Activated CD4-positive, alpha-beta T cell treated with anti-CD3 and anti-CD28 coated beads for 36 hours (primary cell): ENCODE measurements around the gene SLC12A3. TPM values are rescaled to one million over a fixed set of nuclear protein-coding genes. Genes with fewer than 3 reads are reported as not detected.

Experiments used
- ATAC-seq: fragments of 200-7000 bp; cut with Tn5 transposase; one replicate; pipeline ENCODE4 v1.10.0; 2021; ENCODE audit warnings: mild to moderate bottlenecking, moderate library complexity
- CTCF ChIA-PET: fragments of 350-600 bp; sonication (Branson Sonifier 250); formaldehyde crosslinking; loops from one replicate; lab custom pipeline; 2021; ENCODE audit warnings: antibody characterized with exemption; lab: Charles Lee
- POLR2A ChIA-PET: fragments of 350-600 bp; sonication (Branson Sonifier 250); formaldehyde crosslinking; loops from one replicate; lab custom pipeline; 2021; ENCODE audit warnings: antibody characterized with exemption, inconsistent platforms; lab: Charles Lee
- DNase-seq: peaks from one replicate; pipeline ENCODE4 v3.0.0-alpha.2; 2020
- H3K27ac Mint-ChIP-seq: one replicate; pipeline ENCODE4 v1.8.0; 2021; ENCODE audit warnings: mixed read lengths
- H3K27me3 Mint-ChIP-seq: one replicate; pipeline ENCODE4 v1.8.0; 2021; ENCODE audit warnings: mixed read lengths
- H3K36me3 Mint-ChIP-seq: one replicate; pipeline ENCODE4 v1.8.0; 2021; ENCODE audit warnings: low read depth, mixed read lengths
- H3K4me1 Mint-ChIP-seq: one replicate; pipeline ENCODE4 v1.8.0; 2021; ENCODE audit warnings: mixed read lengths
- H3K4me3 Mint-ChIP-seq: one replicate; pipeline ENCODE4 v1.8.0; 2021; ENCODE audit warnings: mild to moderate bottlenecking, moderate library complexity, mixed read lengths
- H3K9me3 Mint-ChIP-seq: one replicate; pipeline ENCODE4 v1.8.0; 2021; ENCODE audit warnings: low read depth, mixed read lengths
- intact Hi-C, 2 experiments: fragments of 100-400 bp; cut with DNase I in 1 of 2; cut with micrococcal nuclease in 1 of 2; formaldehyde crosslinking; loops; one replicate each; pipeline versions ENCODE4 v1.14.2 to v1.15.1; 2022 to 2024; cut with DNase I, micrococcal nuclease
- total RNA-seq, 2 experiments: library from RNA; stranded (reverse); gene quantifications; one replicate each; pipeline ENCODE4 v1.2.3, GENCODE V29; 2021

Gene SLC12A3
- total RNA-seq, 2 experiments from 2014 or later: not detected

DNA sequence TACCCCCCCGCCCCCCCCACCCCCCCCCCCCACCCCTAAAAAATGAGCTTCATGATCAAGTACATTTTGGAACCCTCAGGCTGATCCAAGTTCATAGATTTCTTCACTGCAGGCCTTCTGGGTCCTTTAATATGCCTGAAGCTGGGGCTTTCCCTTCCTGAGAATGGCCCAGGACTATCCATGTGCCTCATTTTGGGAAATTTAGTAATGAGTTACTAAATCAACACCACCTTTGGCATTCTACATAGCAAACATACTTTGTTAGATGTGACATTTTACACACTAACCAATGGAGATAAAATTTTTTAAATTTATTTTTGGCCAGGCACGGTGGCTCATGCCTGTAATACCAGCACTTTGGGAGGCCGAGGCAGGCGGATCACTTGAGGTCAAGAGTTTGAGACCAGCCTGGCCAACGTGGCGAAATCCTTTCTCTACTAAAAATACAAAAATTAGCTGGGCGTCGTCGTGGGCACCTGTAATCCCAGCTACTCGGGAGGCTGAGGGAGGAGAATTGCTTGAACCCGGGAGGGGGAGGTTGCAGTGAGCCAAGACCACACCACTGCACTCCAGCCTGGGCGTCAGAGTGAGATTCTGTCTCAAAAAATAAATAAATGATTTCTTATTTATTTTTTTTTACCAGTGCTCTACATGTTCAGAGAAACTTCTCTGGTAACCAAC, 81.0 kb downstream of the SLC12A3 start:
- DNase-seq: peak; percentile 1
- no peak overlapping the region for H3K4me3 Mint-ChIP-seq
- H3K36me3 Mint-ChIP-seq: peaks cover 49% of the 10 kb centered on the region
- H3K9me3 Mint-ChIP-seq: no peaks in the 10 kb centered on the region
- H3K27ac Mint-ChIP-seq: no peak overlapping the region
- intact Hi-C loops: loop anchor here (1.0 to 5.0 kb wide), 5 partner anchors 14 to 214 kb away; partner anchors contain the start of genes HERPUD1 (in 1 of the 2), NLRC5 (in 1 of the 2) and NUP93 (in 1 of the 2)
- peaks cover 58% of the 10 kb centered on the region for H3K4me1 Mint-ChIP-seq
- ChIA-PET POLR2A (interaction anchor here (0.7 to 3.2 kb wide), 8 partner anchors 9 to 240 kb away, joined by 3 to 27 read pairs (median 7); partner anchors contain the start of genes NLRC5, PSME3IP1 and RSPRY1), CTCF (interaction anchor here (0.9 to 3.3 kb wide), 8 partner anchors 11 to 96 kb away, joined by 3 to 22 read pairs (median 4); partner anchors contain the start of gene HERPUD1)
- ATAC-seq: no peak
- H3K27me3 Mint-ChIP-seq: no peaks in the 10 kb centered on the region

DNA sequence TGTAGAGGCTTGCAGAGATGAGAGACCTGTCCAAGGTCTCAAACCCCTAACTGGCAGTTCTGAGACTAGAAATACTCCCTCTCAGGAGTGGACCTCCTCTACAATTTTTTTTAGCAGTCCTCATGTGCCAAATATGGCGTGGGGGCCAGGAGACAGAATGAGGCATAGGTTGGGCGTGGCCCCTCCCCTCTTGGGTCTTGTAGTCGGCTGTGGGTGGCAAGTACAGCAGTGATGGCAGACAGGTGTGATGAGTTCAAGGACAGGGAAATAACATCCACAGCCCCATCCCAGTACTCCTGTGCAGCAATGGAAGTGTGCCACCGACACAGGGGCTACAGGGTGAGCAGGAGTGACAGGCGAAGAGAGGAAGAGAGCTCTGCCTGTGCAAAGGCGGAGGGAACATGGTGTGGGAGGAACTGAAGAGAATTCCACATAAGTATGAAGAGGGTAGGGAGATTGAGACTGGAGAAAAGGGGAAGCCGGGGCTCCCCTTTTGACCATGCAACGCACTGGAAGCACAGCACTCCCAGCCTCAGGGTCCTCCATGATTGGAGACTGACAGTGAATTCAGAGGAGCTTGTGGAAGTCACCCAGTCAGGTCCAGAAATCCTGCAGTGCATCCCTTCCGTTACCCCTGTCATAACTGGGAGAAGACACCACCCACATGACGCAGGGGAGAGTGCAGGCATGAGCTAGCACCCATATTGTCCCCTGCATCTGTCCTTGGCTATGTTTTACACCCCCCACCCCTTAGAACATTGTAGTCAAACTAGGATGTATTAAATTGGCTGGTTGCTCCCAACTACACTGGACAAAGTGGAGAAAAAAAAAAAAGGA, 82.0 kb downstream of the SLC12A3 start:
- intact Hi-C loops: loop anchor here in 1 of 2 experiments (5.0 kb wide), 1 partner anchor 215 kb away; the partner anchor contains the start of gene NUP93
- CTCF ChIA-PET: interaction anchor here (0.7 to 1.0 kb wide), 3 partner anchors 17 to 99 kb away, joined by 3 to 4 read pairs (median 3); no protein-coding TSS in a partner anchor
- Mint-ChIP-seq H3K4me3 (no peak overlapping the region), H3K27ac (peak overlapping the region; percentile 65), H3K9me3 (no peaks in the 10 kb centered on the region), H3K36me3 (peaks cover 41% of the 10 kb centered on the region), H3K27me3 (no peaks in the 10 kb centered on the region), H3K4me1 (peaks cover 57% of the 10 kb centered on the region)
- peak; percentile 36 for DNase-seq
- no peak for ATAC-seq
- POLR2A ChIA-PET: interaction anchor here (0.9 kb wide), 1 partner anchor 267 kb away, joined by 3 read pairs; no protein-coding TSS in a partner anchor

DNA sequence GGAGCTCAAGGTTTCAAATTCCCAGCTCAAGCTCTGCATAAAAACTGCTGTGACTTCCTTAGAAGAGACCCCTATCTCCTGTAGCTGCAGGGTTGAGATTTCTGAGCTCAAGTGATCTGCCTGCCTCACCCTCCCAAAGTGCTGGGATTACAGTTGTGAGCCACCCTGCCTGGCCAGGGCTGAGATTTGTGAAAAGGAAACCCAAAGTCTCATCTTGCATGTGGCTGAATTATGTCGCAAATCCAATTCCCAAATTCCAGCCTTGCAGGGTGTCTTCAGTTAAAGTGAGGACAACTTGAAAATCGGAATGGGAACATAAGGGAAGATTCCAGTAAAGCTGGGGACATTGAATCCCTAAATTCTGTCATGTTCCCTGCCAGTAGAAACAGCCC, 82.6 kb downstream of the SLC12A3 start:
- H3K4me3 Mint-ChIP-seq: no peak overlapping the region
- H3K9me3 Mint-ChIP-seq: no peaks in the 10 kb centered on the region
- no peaks in the 10 kb centered on the region for H3K27me3 Mint-ChIP-seq
- peak overlapping the region; percentile 14 for H3K27ac Mint-ChIP-seq
- peaks cover 51% of the 10 kb centered on the region for H3K4me1 Mint-ChIP-seq
- ChIA-PET POLR2A (interaction anchor here (0.9 kb wide), 1 partner anchor 267 kb away, joined by 3 read pairs; no protein-coding TSS in a partner anchor), CTCF (interaction anchor here (0.9 to 1.0 kb wide), 2 partner anchors 20 to 99 kb away, joined by 3 to 4 read pairs; no protein-coding TSS in a partner anchor)
- intact Hi-C loops: loop anchor here in 1 of 2 experiments (5.0 kb wide), 1 partner anchor 215 kb away; the partner anchor contains the start of gene NUP93
- ATAC-seq: no peak
- peaks cover 37% of the 10 kb centered on the region for H3K36me3 Mint-ChIP-seq
- peak; percentile 4 for DNase-seq

DNA sequence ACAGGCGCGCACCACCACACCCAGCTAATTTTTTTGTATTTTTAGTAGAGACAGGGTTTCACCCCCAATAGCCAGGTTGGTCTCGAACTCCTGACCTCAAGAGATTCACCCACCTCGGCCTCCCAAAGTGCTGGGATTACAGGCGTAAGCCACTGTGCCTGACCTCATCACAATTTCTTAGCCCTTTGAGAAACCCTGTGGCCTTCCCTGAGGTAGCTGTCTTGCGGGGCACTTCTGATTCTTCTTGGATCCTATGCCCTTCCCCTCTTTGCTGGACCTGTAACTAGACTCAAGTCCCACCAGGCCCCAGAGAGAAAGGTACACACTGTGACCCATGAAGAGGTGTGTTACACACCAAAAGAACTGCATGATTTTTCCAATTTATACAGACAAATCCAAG, 83.2 kb downstream of the SLC12A3 start:
- no peak for ATAC-seq
- ChIA-PET CTCF (no interaction called here), POLR2A (no interaction called here)
- DNase-seq: peak; percentile 2
- intact Hi-C loops: loop anchor here in 1 of 2 experiments (5.0 kb wide), 1 partner anchor 216 kb away; the partner anchor contains the start of gene NUP93
- Mint-ChIP-seq H3K9me3 (no peaks in the 10 kb centered on the region), H3K27ac (no peak overlapping the region), H3K27me3 (no peaks in the 10 kb centered on the region), H3K4me3 (no peak overlapping the region), H3K36me3 (peaks cover 30% of the 10 kb centered on the region), H3K4me1 (peaks cover 45% of the 10 kb centered on the region)

DNA sequence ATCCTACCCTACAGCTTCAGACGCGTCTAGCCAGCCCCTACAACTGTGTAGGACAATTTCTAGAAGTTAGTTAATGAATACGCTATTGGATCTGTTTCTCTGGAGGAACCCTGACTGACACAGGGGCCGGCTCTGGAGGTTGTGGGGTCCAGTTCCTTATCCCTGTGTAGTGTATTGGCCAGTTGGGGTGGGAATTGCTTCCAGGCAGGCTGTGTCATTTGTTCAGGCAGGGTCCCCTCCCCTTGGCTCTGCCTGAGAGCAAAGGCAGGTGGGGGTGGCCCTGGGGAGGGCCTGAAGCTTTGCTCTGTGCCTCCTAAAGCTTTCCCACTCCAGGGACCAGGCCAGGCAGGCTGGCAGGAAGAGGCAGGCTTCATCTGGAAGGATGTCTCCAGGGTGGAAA, 85.0 kb downstream of the SLC12A3 start:
- no peaks in the 10 kb centered on the region for H3K27me3 Mint-ChIP-seq
- no peak overlapping the region for H3K4me3 Mint-ChIP-seq
- CTCF ChIA-PET: interaction anchor here (0.8 to 4.5 kb wide), 7 partner anchors 11 to 89 kb away, joined by 3 to 35 read pairs (median 3); no protein-coding TSS in a partner anchor
- H3K4me1 Mint-ChIP-seq: peaks cover 27% of the 10 kb centered on the region
- DNase-seq: no peak
- H3K27ac Mint-ChIP-seq: no peak overlapping the region
- H3K9me3 Mint-ChIP-seq: no peaks in the 10 kb centered on the region
- POLR2A ChIA-PET: interaction anchor here (0.6 kb wide), 1 partner anchor 25 kb away, joined by 3 read pairs; no protein-coding TSS in a partner anchor
- no peak for ATAC-seq
- peaks cover 12% of the 10 kb centered on the region for H3K36me3 Mint-ChIP-seq
- intact Hi-C loops: no loop called here

DNA sequence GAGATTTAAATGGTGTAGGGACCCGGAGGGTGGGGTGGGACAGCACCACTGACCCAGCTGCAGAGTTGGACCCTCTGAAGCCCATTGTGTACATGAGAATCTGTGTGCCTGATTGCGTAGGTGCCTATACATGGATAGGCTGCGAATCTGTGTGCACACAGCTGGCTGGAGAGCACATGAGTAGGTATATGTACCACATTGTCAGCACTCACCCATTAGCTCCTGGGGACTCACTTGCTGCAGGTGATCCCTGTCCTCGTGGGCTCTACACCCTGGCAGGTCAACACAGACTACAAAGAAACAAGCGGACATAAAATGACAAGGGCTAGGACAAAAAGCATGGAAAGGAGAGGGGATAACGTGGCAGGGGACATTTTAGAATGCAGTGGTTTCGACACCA, 85.4 kb downstream of the SLC12A3 start:
- H3K36me3 Mint-ChIP-seq: peaks cover 9% of the 10 kb centered on the region
- H3K27me3 Mint-ChIP-seq: no peaks in the 10 kb centered on the region
- no peaks in the 10 kb centered on the region for H3K9me3 Mint-ChIP-seq
- POLR2A ChIA-PET: interaction anchor here (0.6 kb wide), 1 partner anchor 26 kb away, joined by 3 read pairs; no protein-coding TSS in a partner anchor
- ATAC-seq: no peak
- intact Hi-C loops: no loop called here
- H3K4me3 Mint-ChIP-seq: no peak overlapping the region
- CTCF ChIA-PET: interaction anchor here (0.6 to 4.5 kb wide), 16 partner anchors 9 to 1043 kb away, joined by 3 to 35 read pairs (median 3); no protein-coding TSS in a partner anchor
- DNase-seq: no peak
- no peak overlapping the region for H3K27ac Mint-ChIP-seq
- peaks cover 23% of the 10 kb centered on the region for H3K4me1 Mint-ChIP-seq

DNA sequence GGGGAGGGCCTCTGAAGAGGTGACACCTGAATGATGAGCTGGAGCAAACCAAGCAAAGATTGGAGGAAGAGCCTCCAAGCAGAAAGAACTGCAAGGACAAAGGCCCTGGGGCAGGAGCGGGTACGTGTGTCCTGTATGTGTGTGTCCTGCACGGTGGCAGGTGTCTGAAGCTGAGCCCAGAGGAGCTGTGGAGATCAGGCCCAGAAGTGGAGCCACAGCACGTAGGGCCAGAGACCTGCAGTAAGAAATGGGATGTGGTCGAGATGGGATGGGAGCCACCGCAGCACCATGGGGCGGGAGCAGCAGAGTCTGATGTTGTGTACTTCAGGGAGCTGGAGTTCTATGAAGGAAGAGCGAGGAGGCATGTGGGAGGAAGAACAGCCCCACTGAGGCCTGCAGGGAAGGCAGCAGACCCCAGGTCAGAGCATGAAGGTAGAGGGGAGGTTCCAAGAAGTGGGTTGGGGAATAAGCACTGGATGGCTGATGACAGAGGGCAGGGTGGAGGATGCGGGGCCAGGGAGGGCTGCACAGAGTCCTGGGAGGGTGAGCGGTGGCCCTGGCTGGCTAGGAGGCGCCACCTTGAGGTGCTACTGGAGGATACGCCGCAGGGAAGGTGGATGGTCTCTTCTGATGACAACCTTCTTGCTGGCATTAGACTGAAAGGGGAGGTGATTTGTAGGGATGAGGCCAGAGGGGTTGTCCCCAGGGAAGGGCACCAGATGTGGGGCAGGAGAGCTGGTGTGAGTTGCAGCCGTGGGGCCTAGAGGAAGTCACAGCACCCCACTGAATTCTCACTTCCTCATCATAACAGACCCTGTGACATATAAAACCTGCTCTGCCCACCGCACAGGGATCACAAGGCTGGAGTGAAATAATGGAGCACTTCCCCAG, 86.1 kb downstream of the SLC12A3 start:
- H3K9me3 Mint-ChIP-seq: no peaks in the 10 kb centered on the region
- POLR2A ChIA-PET: no interaction called here
- ATAC-seq: peak; percentile 94

DNA sequence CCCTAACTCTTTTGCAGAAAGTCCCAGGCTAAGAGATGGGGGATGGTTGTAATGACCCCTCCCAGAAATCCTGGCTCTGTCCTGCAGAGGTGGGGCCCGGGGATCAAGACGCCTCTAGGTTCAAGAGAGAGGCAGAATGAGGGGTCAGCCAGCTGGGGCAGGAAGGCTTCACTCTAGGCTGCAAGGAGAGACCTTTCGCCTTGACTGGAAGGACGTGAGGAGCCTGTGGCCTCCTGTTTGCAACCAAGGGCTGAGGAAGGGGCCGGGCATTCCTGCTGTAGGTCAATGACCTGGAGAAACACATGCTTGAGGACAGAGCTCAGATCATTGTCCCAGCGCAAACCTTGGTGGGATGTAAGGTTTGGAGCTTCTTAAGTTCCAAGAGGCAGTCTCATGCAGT, 88.0 kb downstream of the SLC12A3 start:
- peaks cover 2% of the 10 kb centered on the region for H3K36me3 Mint-ChIP-seq
- H3K27me3 Mint-ChIP-seq: no peaks in the 10 kb centered on the region
- ATAC-seq (no peak), DNase-seq (no peak)
- H3K4me3 Mint-ChIP-seq: no peak overlapping the region
- intact Hi-C loops: no loop called here
- ChIA-PET POLR2A (interaction anchor here (0.6 kb wide), 1 partner anchor 57 kb away, joined by 3 read pairs; no protein-coding TSS in a partner anchor), CTCF (interaction anchor here (0.6 to 4.5 kb wide), 8 partner anchors 12 to 217 kb away, joined by 3 to 35 read pairs (median 4); no protein-coding TSS in a partner anchor)
- H3K4me1 Mint-ChIP-seq: peaks cover 11% of the 10 kb centered on the region
- H3K9me3 Mint-ChIP-seq: no peaks in the 10 kb centered on the region
- no peak overlapping the region for H3K27ac Mint-ChIP-seq

More for the DNA sequence above, 86.1 kb downstream of the SLC12A3 start:
- Mint-ChIP-seq H3K27me3 (no peaks in the 10 kb centered on the region), H3K4me1 (peaks cover 18% of the 10 kb centered on the region), H3K36me3 (peaks cover 9% of the 10 kb centered on the region), H3K27ac (no peak overlapping the region), H3K4me3 (no peak overlapping the region)
- DNase-seq: peak; percentile 85
- CTCF ChIA-PET: interaction anchor here (0.6 to 4.5 kb wide), 24 partner anchors 9 to 1044 kb away, joined by 3 to 35 read pairs (median 3); no protein-coding TSS in a partner anchor
- intact Hi-C loops: loop anchor here (1.0 kb wide), 1 partner anchor 84 kb away; no protein-coding TSS in a partner anchor

DNA sequence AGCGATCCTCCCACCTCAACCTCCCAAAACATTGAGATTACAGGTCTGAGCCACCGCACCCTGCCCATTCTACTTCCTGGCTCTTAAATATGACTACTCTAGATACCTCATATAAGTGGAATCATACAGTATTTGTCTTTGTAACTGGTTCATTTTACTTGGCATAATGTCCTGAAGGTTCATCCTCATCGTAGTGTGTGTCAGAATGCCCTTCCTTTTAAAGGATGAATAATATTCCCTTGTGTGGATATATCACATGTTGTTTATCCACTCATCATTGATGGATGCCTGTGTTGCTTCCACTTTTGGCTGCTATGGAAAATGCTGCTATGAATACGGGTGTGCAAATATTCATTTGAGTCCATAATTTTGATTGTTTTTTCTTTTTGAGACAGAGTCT, 91.1 kb downstream of the SLC12A3 start:
- DNase-seq: no peak
- H3K27ac Mint-ChIP-seq: no peak overlapping the region
- no peak for ATAC-seq
- POLR2A ChIA-PET: no interaction called here
- no peaks in the 10 kb centered on the region for H3K9me3 Mint-ChIP-seq
- H3K36me3 Mint-ChIP-seq: no peaks in the 10 kb centered on the region
- intact Hi-C loops: no loop called here
- H3K4me1 Mint-ChIP-seq: peaks cover 5% of the 10 kb centered on the region
- H3K4me3 Mint-ChIP-seq: no peak overlapping the region
- no peaks in the 10 kb centered on the region for H3K27me3 Mint-ChIP-seq
- CTCF ChIA-PET: interaction anchor here (0.8 to 1.6 kb wide), 3 partner anchors 11 to 82 kb away, joined by 3 to 6 read pairs (median 5); no protein-coding TSS in a partner anchor

DNA sequence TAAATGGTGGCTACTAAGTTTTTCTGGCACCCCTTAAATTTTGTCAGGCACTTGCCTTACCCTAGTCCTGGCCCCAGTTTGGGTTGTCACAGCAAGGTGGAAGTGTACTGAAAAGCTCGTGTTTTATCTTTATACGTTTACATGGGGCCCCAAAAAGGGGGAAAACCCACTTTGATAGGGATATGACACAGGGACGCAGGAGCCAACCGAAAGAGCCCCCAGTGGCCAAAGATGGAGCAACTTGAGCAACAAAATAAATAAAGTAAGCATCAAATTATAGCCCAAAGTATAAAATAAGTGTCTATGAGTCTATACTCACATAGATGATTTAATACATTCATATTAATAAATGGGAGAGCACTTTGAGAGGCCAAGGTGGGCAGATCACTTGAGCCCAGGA, 91.7 kb downstream of the SLC12A3 start:
- Mint-ChIP-seq H3K36me3 (no peaks in the 10 kb centered on the region), H3K9me3 (no peaks in the 10 kb centered on the region), H3K4me1 (no peaks in the 10 kb centered on the region), H3K27me3 (no peaks in the 10 kb centered on the region), H3K27ac (no peak overlapping the region), H3K4me3 (no peak overlapping the region)
- DNase-seq (peak; percentile 39), ATAC-seq (peak; percentile 69)
- intact Hi-C loops: no loop called here
- POLR2A ChIA-PET: no interaction called here
- CTCF ChIA-PET: interaction anchor here (0.8 to 1.6 kb wide), 3 partner anchors 12 to 82 kb away, joined by 3 to 6 read pairs (median 5); no protein-coding TSS in a partner anchor
